HepG2 (cell line): ENCODE results near the gene CARMIL1. TPM values are rescaled to one million over a fixed set of nuclear protein-coding genes. Genes with fewer than 3 reads are reported as not detected.
A peak's percentile ranks its signal among the peaks of the same experiment; 100 is the strongest.

Experiments used
- AGO2 ChIP-seq: fragments of 200-400 bp; formaldehyde crosslinking; optimal IDR thresholded peaks from 2 replicates; pipeline ENCODE3; 2017; ENCODE audit warnings: mild to moderate bottlenecking, low read depth, low read length, moderate library complexity
- ARNT ChIP-seq: fragments of 450-650 bp; IDR thresholded peaks from 2 replicates; pipeline ENCODE4 v1.6.1; 2017
- ASH2L ChIP-seq: fragments of 300-600, 200-600 bp; sonication (generic); IDR thresholded peaks from 2 replicates; pipeline ENCODE4 v1.7.0; 2017; ENCODE audit warnings: low read depth, mild to moderate bottlenecking, moderate library complexity, mixed read lengths, low read length; ENCODE audit not compliant: insufficient read length
- BRD4 ChIP-seq: sonication (generic); formaldehyde crosslinking; IDR thresholded peaks from 2 replicates; pipeline ENCODE4 v1.4.0; 2020; ENCODE audit warnings: missing genetic modification reagents
- CEBPG ChIP-seq: IDR thresholded peaks from 2 replicates; pipeline ENCODE4 v1.6.1; 2016
- HBP1 ChIP-seq: IDR thresholded peaks from 2 replicates; pipeline ENCODE4 v1.6.1; 2016; ENCODE audit warnings: low read depth, control low read depth
- IKZF4 ChIP-seq: sonication (generic); formaldehyde crosslinking; IDR thresholded peaks from 2 replicates; pipeline ENCODE4 v1.5.1; 2020; ENCODE audit warnings: borderline replicate concordance, mild to moderate bottlenecking, low read depth, missing genetic modification reagents; ENCODE audit errors: not compliant biosample characterization
- ISL2 ChIP-seq: sonication (generic); formaldehyde crosslinking; IDR thresholded peaks from 2 replicates; pipeline ENCODE4 v1.5.0; 2020; ENCODE audit warnings: missing genetic modification reagents
- JARID2 ChIP-seq: sonication (generic); formaldehyde crosslinking; IDR thresholded peaks from 2 replicates; pipeline ENCODE4 v1.8.1; 2023; ENCODE audit warnings: missing genetic modification reagents, inconsistent platforms; ENCODE audit not compliant: insufficient replicate concordance
- KDM2A ChIP-seq: sonication (generic); formaldehyde crosslinking; IDR thresholded peaks from 2 replicates; pipeline ENCODE4 v1.4.0; 2020; ENCODE audit warnings: low read depth, missing genetic modification reagents, borderline replicate concordance
- MEIS1 ChIP-seq: sonication (generic); formaldehyde crosslinking; IDR thresholded peaks from 2 replicates; pipeline ENCODE4 v1.9.0; 2021; ENCODE audit warnings: mild to moderate bottlenecking, missing genetic modification reagents, moderate library complexity, borderline replicate concordance
- MIER2 ChIP-seq: IDR thresholded peaks from 2 replicates; pipeline ENCODE4 v1.6.1; 2016; ENCODE audit warnings: missing biosample characterization, missing genetic modification reagents
- MNT ChIP-seq: fragments of 450-650 bp; IDR thresholded peaks from 2 replicates; pipeline ENCODE4 v1.6.1; 2016
- MTA3 ChIP-seq: sonication (generic); formaldehyde crosslinking; IDR thresholded peaks from 2 replicates; pipeline ENCODE4 v1.4.0; 2020; ENCODE audit warnings: missing genetic modification reagents
- NBN ChIP-seq: fragments of 450-650 bp; conservative IDR thresholded peaks from 2 replicates; pipeline ENCODE4 v1.6.1; 2017
- NCOA2 ChIP-seq: sonication (generic); formaldehyde crosslinking; IDR thresholded peaks from 2 replicates; pipeline ENCODE4 v1.8.0; 2022; ENCODE audit warnings: inconsistent platforms
- NR1H2 ChIP-seq: sonication (generic); formaldehyde crosslinking; IDR thresholded peaks from 2 replicates; pipeline ENCODE4 v1.8.1; 2022; ENCODE audit warnings: low read depth, missing genetic modification reagents, borderline replicate concordance
- PAWR ChIP-seq: sonication (generic); formaldehyde crosslinking; IDR thresholded peaks from 2 replicates; pipeline ENCODE4 v1.4.0; 2020; ENCODE audit warnings: missing genetic modification reagents, mild to moderate bottlenecking, borderline replicate concordance
- SMAD1 ChIP-seq: sonication (generic); formaldehyde crosslinking; IDR thresholded peaks from 2 replicates; pipeline ENCODE4 v1.4.0; 2020; ENCODE audit warnings: missing genetic modification reagents, low read depth, mild to moderate bottlenecking, borderline replicate concordance
- SP1 ChIP-seq, 2 experiments: fragments of 450-650 bp in 1 of 2; sonication (generic) in 1 of 2; formaldehyde crosslinking in 1 of 2; IDR thresholded peaks; 2 replicates each; pipeline versions ENCODE4 v1.4.0 to v1.6.1; 2016 to 2020; ENCODE audit warnings: missing genetic modification reagents in 1 of 2
- SP4 ChIP-seq: sonication (generic); formaldehyde crosslinking; IDR thresholded peaks from 2 replicates; pipeline ENCODE4 v1.8.1; 2023; ENCODE audit warnings: mild to moderate bottlenecking, missing genetic modification reagents
- TBX3 ChIP-seq: fragments of 450-650 bp; IDR thresholded peaks from 2 replicates; pipeline ENCODE4 v1.6.1; 2017; ENCODE audit warnings: antibody characterized with exemption, mild to moderate bottlenecking, inconsistent platforms, borderline replicate concordance
- ZBTB21 ChIP-seq: sonication (generic); formaldehyde crosslinking; IDR thresholded peaks from 2 replicates; pipeline ENCODE4 v1.4.0; 2020; ENCODE audit warnings: missing genetic modification reagents
- ZBTB44 ChIP-seq: sonication (generic); formaldehyde crosslinking; IDR thresholded peaks from 2 replicates; pipeline ENCODE4 v1.4.0; 2020; ENCODE audit warnings: missing genetic modification reagents
- ZEB1 ChIP-seq: IDR thresholded peaks from 2 replicates; pipeline ENCODE4 v1.6.1; 2012; ENCODE audit warnings: mild to moderate bottlenecking, low read depth, inconsistent platforms; ENCODE audit not compliant: insufficient replicate concordance
- ZNF24 ChIP-seq: fragments of 450-650 bp; IDR thresholded peaks from 2 replicates; pipeline ENCODE4 v1.6.1; 2017; ENCODE audit warnings: antibody characterized with exemption, mild to moderate bottlenecking
- ZNF576 ChIP-seq: sonication (generic); formaldehyde crosslinking; IDR thresholded peaks from 2 replicates; pipeline ENCODE4 v1.4.0; 2020; ENCODE audit warnings: mild to moderate bottlenecking, missing genetic modification reagents
- polyA plus RNA-seq, 8 experiments: library from polyadenylated mRNA; depleted of rRNA in 3 of 8; stranded (reverse) in 7 of 8; unstranded in 1 of 8; fragments of >200 nt; fragmentation: Illumina TruSeq in 4 of 8; extraction: Trizol in 4 of 8; gene quantifications; 2 replicates each; pipeline versions ENCODE4 v1.2.1 to v1.2.3, GENCODE V29; 2011 to 2016; ENCODE audit warnings: low read depth in 4 of 8, missing spikeins in 1 of 8, mixed read lengths in 1 of 8; ENCODE audit not compliant: insufficient read depth in 1 of 8
- total RNA-seq, 5 experiments: library from RNA; depleted of rRNA; stranded (reverse); fragments of >200 nt; fragmentation: Illumina TruSeq; extraction: Trizol; gene quantifications; 2 replicates each; pipeline ENCODE4 v1.2.3, GENCODE V29; 2016; ENCODE audit warnings: low read depth in 1 of 5

Gene CARMIL1
- total and polyA plus RNA-seq, 2 of the 13 experiments (the other 11 are each of a cell fraction or from before 2014, with no cell fraction given) = 1.8 to 2.6 TPM

GRCh38 chr6:25652007-25652515 is 372.9 kb downstream of the CARMIL1 start, which contains the start of gene SCGN (continued):
- TF ChIP-seq PAWR (CRISPR knock-in tag) = no peak
- peak; percentile 56; the same call in 1 of the 2 replicates for TF ChIP-seq SP4 (CRISPR knock-in tag)
- TF ChIP-seq NR1H2 (CRISPR knock-in tag) = peak; percentile 91
- peak; percentile 85 for TF ChIP-seq MEIS1 (CRISPR knock-in tag)
- TF ChIP-seq MIER2 = peak; percentile 99
- peak; percentile 96; the same call in 1 of the 2 replicates for TF ChIP-seq ZBTB44 (CRISPR knock-in tag)
- no peak for TF ChIP-seq ZEB1
- peak; percentile 89 for TF ChIP-seq MTA3 (CRISPR knock-in tag)
- no peak for TF ChIP-seq AGO2
- peak; percentile 78 for TF ChIP-seq NCOA2 (CRISPR knock-in tag)
- no peak for TF ChIP-seq BRD4 (CRISPR knock-in tag)
- no peak for TF ChIP-seq TBX3
- peak; percentile 97 for TF ChIP-seq HBP1
- no peak for TF ChIP-seq ZNF24
- TF ChIP-seq ZNF576 (CRISPR knock-in tag) = no peak
- TF ChIP-seq SP1 (IDR thresholded peaks at IDR 0.05) = no peak
- peak; percentile 57; the same call in 1 of the 2 replicates for TF ChIP-seq SP1 (CRISPR knock-in tag; IDR thresholded peaks at IDR 0.05)
- no peak for TF ChIP-seq ARNT
- no peak for TF ChIP-seq ASH2L
- peak; percentile 87 for TF ChIP-seq JARID2
- peak; percentile 72; the same call in 1 of the 2 replicates for TF ChIP-seq ZBTB21
- peak; percentile 80 for TF ChIP-seq IKZF4 (CRISPR knock-in tag)
- TF ChIP-seq KDM2A (CRISPR knock-in tag) = peak; percentile 93
- peak; percentile 79; the same call in 1 of the 2 replicates for TF ChIP-seq SMAD1 (CRISPR knock-in tag)
- TF ChIP-seq CEBPG (CRISPR knock-in tag) = peak; percentile 25; the same call in 1 of the 2 replicates
- TF ChIP-seq MNT = no peak
- TF ChIP-seq NBN = no peak
- peak; percentile 80 for TF ChIP-seq ISL2
